Esophagus muscularis mucosa (tissue), 4 donors: ENCODE results near the gene CFAP73. TPM values are rescaled to one million over a fixed set of nuclear protein-coding genes. Genes with fewer than 3 reads are reported as not detected.

Source experiments
- DNase-seq: peaks from one replicate; pipeline ENCODE4 v3.0.0-alpha.2; 2017; ENCODE audit errors: extremely low spot score
- H3K27ac ChIP-seq, 4 donors: fragments of 200-600 bp; sonication (generic); replicated peaks in 1 of 4; 1 replicate in 3 of 4; 2 replicates in 1 of 4; pipeline ENCODE4 v1.5.1; 2016 to 2019; ENCODE audit warnings: mild to moderate bottlenecking in 1 of 4
- H3K27me3 ChIP-seq, 4 donors: fragments of 200-600 bp; sonication (generic); one replicate each; pipeline versions ENCODE4 v1.5.1 to v1.6.0; 2016 to 2019
- H3K36me3 ChIP-seq, 4 donors: fragments of 200-600 bp; sonication (generic); one replicate each; pipeline ENCODE4 v1.5.1; 2016 to 2019
- H3K4me1 ChIP-seq, 4 donors: fragments of 200-600 bp; sonication (generic); one replicate each; pipeline ENCODE4 v1.5.1; 2016 to 2019
- H3K4me3 ChIP-seq, 4 donors: fragments of 200-600 bp; sonication (generic); 1 replicate in 2 of 4; 2 replicates in 2 of 4; pipeline ENCODE4 v1.5.1; 2016 to 2019; ENCODE audit warnings: mild to moderate bottlenecking in 4 of 4, moderate library complexity in 1 of 4
- H3K9me3 ChIP-seq, 4 donors: fragments of 200-600 bp; sonication (generic); 1 replicate in 3 of 4; 2 replicates in 1 of 4; pipeline ENCODE4 v1.5.1; 2016 to 2019
- EP300 ChIP-seq: sonication (generic); formaldehyde crosslinking; IDR thresholded peaks from one replicate; pipeline ENCODE4 v1.6.1; 2017; ENCODE audit warnings: antibody characterized with exemption
- POLR2A ChIP-seq: fragments of 450-650 bp; IDR thresholded peaks from one replicate; pipeline ENCODE4 v1.6.1; 2017; ENCODE audit warnings: antibody characterized with exemption, moderate library complexity, mild to moderate bottlenecking, low read depth
- POLR2AphosphoS5 ChIP-seq, 2 donors: sonication (generic); formaldehyde crosslinking; IDR thresholded peaks; one replicate each; pipeline ENCODE4 v1.6.1; 2017; ENCODE audit warnings: antibody characterized with exemption in 2 of 2
- WGBS: methylation state at CpG from one replicate; pipeline ENCODE4 v1.1.5; 2018; 5-methylcytosine and 5-hydroxymethylcytosine counted together
- intact Hi-C: fragments of 100-400 bp; cut with DNase I; formaldehyde crosslinking; loops from one replicate; pipeline ENCODE4 v1.15.1; 2023
- total RNA-seq, 4 donors: library from RNA; depleted of rRNA; stranded (reverse); fragments of >200 nt; gene quantifications; one replicate each; pipeline versions ENCODE4 v1.1.0 to v1.2.1, GENCODE V29; 2016
- TF ChIP-seq, protein P1 (sequence below), 3 experiments: fragments of 200-600 bp in 2 of 3; fragments of 450-650 bp in 1 of 3; sonication (generic) in 2 of 3; IDR thresholded peaks; one replicate each; pipeline ENCODE4 v1.5.1; 2017 to 2019; ENCODE audit warnings: antibody characterized with exemption in 3 of 3, mild to moderate bottlenecking in 2 of 3, moderate library complexity in 1 of 3

The CFAP73 gene
- total RNA-seq, 4 donors from 2014 or later: not detected

DNA sequence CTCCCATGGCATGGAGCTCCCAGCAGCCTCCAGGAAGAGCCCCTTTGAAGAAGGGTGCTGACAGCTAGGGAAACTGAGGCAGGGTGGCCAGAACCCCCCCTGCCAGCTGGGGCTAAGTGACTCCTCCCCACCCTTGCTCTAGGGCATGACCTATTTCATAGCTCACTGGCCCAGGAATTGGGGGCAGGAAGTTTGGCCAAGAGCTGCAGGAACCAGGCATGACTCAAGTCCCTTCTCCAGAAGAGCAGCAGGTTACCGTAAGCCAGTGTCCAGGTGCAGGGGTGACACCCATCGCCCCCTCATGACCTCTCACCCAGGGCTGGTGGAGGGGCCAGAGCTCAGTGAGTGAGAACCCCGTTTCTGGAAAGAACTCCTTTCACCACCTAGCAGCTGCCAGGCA is 15.9 kb upstream of the CFAP73 start:
- DNase-seq: no peak
- TF ChIP-seq POLR2A (no peak), EP300 (no peak), POLR2AphosphoS5 (IDR thresholded peaks at IDR 0.05) (no peak)
- TF ChIP-seq, protein P1, sequence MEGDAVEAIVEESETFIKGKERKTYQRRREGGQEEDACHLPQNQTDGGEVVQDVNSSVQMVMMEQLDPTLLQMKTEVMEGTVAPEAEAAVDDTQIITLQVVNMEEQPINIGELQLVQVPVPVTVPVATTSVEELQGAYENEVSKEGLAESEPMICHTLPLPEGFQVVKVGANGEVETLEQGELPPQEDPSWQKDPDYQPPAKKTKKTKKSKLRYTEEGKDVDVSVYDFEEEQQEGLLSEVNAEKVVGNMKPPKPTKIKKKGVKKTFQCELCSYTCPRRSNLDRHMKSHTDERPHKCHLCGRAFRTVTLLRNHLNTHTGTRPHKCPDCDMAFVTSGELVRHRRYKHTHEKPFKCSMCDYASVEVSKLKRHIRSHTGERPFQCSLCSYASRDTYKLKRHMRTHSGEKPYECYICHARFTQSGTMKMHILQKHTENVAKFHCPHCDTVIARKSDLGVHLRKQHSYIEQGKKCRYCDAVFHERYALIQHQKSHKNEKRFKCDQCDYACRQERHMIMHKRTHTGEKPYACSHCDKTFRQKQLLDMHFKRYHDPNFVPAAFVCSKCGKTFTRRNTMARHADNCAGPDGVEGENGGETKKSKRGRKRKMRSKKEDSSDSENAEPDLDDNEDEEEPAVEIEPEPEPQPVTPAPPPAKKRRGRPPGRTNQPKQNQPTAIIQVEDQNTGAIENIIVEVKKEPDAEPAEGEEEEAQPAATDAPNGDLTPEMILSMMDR (IDR thresholded peaks at IDR 0.05): no peak
- 92% methylated on average over 2 of the region's 3 CpGs for WGBS
- no peak overlapping the region for H3K4me3 ChIP-seq
- peaks cover 0 to 10% (median 5%) of the 10 kb centered on the region in 4 donors for H3K4me1 ChIP-seq
- H3K9me3 ChIP-seq: no peaks in the 10 kb centered on the region
- peaks cover 0 to 90% (median 8%) of the 10 kb centered on the region in 4 donors for H3K27me3 ChIP-seq
- H3K27ac ChIP-seq: no peak overlapping the region
- intact Hi-C loops: no loop called here
- no peaks in the 10 kb centered on the region for H3K36me3 ChIP-seq

DNA sequence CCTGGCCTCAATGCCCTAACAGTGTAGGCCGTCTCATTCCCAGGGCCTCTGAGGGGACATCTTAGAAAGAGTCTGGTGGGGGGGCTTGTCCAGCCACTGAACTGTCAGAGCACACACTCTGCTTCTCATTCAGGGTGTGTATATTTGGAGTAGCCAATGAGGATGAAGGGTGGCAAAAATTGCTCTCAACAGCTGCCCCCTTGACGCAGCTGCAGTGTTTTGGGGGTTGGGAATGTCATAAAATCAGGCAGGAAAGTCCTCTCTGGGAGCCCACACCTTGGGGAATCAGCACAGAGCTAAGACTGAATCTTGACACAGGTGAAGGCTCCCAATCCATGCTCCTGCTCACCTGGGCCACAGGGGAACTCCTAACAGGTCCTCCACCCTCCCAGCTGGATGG is 15.5 kb upstream of the CFAP73 start:
- Histone ChIP-seq H3K4me1 (peaks cover 0 to 10% (median 5%) of the 10 kb centered on the region in 4 donors), H3K27me3 (peaks cover 0 to 88% (median 8%) of the 10 kb centered on the region in 4 donors), H3K27ac (no peak overlapping the region), H3K4me3 (no peak overlapping the region), H3K9me3 (no peaks in the 10 kb centered on the region), H3K36me3 (no peaks in the 10 kb centered on the region)
- intact Hi-C loops: no loop called here
- TF ChIP-seq EP300: no peak
- no peak for TF ChIP-seq POLR2AphosphoS5 (IDR thresholded peaks at IDR 0.05)
- TF ChIP-seq, protein P1 (IDR thresholded peaks at IDR 0.05): no peak
- no peak for TF ChIP-seq POLR2A
- DNase-seq: no peak
- 50% methylated on average over 1 of the region's 2 CpGs for WGBS

DNA sequence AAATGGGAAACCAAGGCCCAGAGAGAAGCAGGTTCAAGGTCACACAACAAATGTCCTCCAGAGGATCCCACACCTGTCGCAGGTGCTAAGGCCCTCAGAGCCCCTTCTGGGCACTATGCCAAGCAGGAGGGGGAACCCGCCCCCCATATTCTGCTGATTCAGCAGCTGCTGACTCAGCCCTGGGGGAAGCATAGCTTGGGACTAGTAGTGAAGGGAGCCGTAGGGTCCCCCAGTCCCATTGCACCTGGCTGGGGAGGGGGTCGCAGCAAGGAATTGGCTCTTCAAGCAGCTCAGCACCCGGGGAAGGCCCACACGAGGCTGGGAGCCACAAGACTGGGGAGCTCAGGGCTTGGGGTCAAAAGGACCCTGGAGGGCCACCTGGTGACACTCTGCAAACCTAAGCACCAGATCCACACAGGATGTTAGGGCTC is 15.0 kb upstream of the CFAP73 start:
- no peak overlapping the region for H3K27ac ChIP-seq
- H3K27me3 ChIP-seq: peaks cover 0 to 84% (median 8%) of the 10 kb centered on the region in 4 donors
- no peak overlapping the region for H3K4me3 ChIP-seq
- TF ChIP-seq EP300: no peak
- 58% methylated on average over 5 of the region's 6 CpGs for WGBS
- peaks cover 0 to 10% (median 5%) of the 10 kb centered on the region in 4 donors for H3K4me1 ChIP-seq
- intact Hi-C loops: no loop called here
- no peaks in the 10 kb centered on the region for H3K9me3 ChIP-seq
- DNase-seq: no peak
- no peaks in the 10 kb centered on the region for H3K36me3 ChIP-seq

- peak within 1 kb of the TSS in 1 of 4 donors; percentile 12 for H3K4me3 ChIP-seq
- TF ChIP-seq, protein P1 (IDR thresholded peaks at IDR 0.05): no peak
- no peak for TF ChIP-seq POLR2A
- TF ChIP-seq EP300: no peak
- TF ChIP-seq POLR2AphosphoS5 (IDR thresholded peaks at IDR 0.05): no peak
- no peak within 1 kb of the TSS for H3K27ac ChIP-seq
- no peaks in the 10 kb centered on the region for H3K36me3 ChIP-seq
- intact Hi-C loops: no loop called here
- no peak for DNase-seq
- H3K4me1 ChIP-seq: peaks cover 0 to 10% (median 5%) of the 10 kb centered on the region in 4 donors
- no peaks in the 10 kb centered on the region for H3K9me3 ChIP-seq
- H3K27me3 ChIP-seq: peaks cover 0 to 74% (median 8%) of the 10 kb centered on the region in 4 donors
- 8% methylated on average over 29 of the region's 68 CpGs for WGBS
Measured at GRCh38 chr12:113135178-113136127, 14.1 kb upstream of the CFAP73 start, which contains the start of gene RASAL1. Gene RASAL1, minus strand, starts transcription at chr12:113135761. Its CDS starts 299 bp downstream, at chr12:113135462.
